NCI-H82 treated with DMSO at 0.1 percent for 48 hours (cell line): Measurements from ENCODE around the gene MDK.
A peak's percentile ranks its signal among the peaks of the same experiment; 100 is the strongest.

Experiments used
- DNase-seq: peaks from one replicate; lab custom pipeline; 2025; ENCODE audit not compliant: unreplicated experiment; lab: John Stamatoyannopoulos, UW

MDK gene

DNA sequence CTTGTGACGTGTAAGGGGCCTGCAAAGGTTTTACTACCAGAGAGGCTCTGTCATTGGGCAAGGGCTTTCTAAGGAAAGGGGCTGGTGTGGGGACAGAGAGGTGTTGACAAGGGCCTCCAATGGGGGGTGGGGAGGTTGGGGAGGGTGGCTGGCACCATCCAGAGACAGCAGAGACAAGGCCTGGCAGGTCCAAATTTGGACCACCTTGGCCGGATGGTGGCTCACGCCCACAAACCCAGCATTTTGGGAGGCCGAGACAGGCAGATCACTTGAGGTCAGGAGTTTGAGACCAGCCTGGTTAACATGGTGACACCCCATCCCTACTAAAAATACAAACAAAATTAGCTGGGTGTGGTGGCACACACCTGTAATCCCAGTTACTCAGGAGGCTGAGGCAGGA lies 12.3 kb downstream of the MDK start:
- DNase-seq = no peak

DNA sequence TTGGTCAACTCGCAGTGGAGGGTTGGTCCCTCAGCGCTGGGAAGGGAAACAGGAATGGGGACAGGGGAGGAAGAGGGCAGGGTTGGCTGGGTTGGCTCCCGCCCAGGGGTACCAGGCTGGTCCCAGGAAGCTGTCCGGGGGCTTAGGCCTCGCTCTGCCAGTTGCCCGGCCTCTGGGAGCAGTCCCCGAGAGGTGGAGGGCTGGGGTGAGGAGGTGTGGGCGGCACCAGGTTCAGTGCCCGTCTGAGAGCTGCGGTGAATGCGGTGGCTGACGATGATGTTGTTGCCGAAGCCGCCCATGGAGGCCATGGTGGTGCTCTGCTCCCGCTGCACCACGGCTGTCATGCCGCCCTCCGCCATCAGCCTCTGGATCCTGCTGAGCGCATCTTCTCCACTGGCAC lies 16.1 kb downstream of the MDK start:
- no peak for DNase-seq

DNA sequence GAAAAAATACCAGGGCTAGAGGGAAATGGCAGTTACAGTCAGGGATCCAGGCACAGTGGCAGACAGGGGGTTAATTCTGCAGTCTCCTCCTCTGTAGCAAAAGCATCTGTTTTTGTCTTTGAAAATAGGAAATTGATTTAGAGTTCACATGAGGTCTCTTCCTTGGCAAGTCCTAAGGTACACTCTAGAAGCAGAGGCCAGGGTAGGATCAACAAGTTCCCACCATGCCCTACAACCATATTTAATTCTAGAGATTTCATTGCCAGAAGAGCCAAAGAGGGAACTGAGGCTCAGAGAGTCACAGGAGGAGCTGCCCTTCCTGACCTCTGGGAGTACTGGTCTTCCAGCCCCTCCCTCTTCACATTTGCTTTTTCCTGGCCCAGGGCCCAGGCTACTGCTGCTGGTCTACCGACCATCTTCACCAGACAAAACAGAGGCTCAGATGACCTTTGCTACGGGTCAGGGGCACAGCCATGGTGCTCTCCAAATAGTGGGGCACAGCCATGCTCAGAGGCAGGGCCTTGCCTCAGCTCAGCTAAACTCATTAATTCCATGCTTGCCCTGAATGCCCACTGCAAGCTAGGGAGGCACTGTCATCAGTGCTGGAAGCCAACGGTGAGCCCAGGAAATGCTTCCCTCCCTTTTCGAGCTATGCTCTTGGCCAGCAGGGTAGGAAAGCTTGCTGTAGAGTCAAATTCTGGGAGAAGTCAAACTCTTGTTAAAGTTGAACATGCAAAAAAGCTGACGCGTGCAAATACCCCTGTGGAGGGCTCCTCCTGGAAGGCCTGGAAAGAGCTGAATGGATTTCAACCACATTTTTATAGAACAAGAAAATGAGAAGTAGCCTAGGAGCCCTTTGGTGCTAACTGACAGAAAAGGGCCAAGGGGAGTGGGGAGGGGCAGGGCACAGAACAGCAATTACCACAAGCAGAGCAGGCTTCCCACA lies 21.8 kb downstream of the MDK start:
- DNase-seq = no peak

GRCh38 chr11:46404476-46405017 lies 23.1 kb downstream of the MDK start:
- DNase-seq = no peak

- DNase-seq = no peak
These were observed 26.2 kb downstream of the MDK start for GRCh38 chr11:46407635-46408034.

GRCh38 chr11:46408407-46408986 lies 27.0 kb downstream of the MDK start:
- DNase-seq = no peak

GRCh38 chr11:46410021-46410420 lies 28.6 kb downstream of the MDK start:
- peak; percentile 31 for DNase-seq

- no peak for DNase-seq
These were observed 32.4 kb downstream of the MDK start for GRCh38 chr11:46413760-46414465.

- DNase-seq = no peak
These were observed 33.0 kb downstream of the MDK start for GRCh38 chr11:46414466-46414796.

DNA sequence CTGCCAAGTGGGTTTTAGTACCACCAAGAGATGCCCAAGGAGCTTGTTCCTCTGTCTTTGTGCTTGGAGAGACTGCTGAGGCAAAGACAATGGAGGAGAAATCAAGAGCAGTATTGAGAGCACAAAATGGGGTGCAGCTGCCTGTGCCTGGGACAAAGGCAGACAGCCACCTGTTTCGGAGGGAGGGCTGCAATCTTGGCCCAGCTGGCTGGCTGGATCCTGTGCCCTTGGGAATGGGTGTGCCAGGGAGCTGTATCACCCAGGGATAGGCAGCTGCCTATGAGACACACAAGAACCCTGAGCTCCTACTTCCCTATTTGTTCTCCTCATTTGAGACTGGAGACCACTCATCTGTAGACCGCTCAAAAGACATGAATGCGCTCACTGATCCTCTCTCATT lies 33.4 kb downstream of the MDK start:
- no peak for DNase-seq

GRCh38 chr11:46417711-46418110 lies 36.2 kb downstream of the MDK start:
- DNase-seq = peak; percentile 78

DNA sequence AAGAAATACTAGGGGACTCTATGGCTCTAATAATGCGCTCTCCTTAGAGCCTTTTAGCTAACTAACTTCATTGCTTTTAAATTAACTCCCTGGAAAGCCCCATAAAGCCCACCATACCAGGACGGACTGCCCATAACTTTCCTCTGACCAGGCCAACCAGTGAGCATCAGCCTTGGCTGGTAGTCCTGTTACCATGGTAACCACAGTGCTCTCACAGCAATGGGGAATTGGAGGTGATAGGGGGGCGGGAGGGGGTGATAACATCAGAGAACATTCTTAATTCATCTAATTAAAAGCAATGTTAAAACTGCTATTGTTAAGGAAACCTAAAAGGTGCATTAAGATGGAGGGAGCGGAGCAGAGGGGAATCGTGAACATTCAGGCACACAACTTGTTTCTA lies 37.3 kb downstream of the MDK start:
- DNase-seq = no peak

- DNase-seq = no peak
These were observed 39.0 kb downstream of the MDK start for GRCh38 chr11:46420513-46420912.

GRCh38 chr11:46421257-46421880 lies 39.9 kb downstream of the MDK start:
- peak; percentile 89 for DNase-seq

- DNase-seq = no peak
These were observed 41.1 kb downstream of the MDK start for GRCh38 chr11:46422588-46422987.

DNA sequence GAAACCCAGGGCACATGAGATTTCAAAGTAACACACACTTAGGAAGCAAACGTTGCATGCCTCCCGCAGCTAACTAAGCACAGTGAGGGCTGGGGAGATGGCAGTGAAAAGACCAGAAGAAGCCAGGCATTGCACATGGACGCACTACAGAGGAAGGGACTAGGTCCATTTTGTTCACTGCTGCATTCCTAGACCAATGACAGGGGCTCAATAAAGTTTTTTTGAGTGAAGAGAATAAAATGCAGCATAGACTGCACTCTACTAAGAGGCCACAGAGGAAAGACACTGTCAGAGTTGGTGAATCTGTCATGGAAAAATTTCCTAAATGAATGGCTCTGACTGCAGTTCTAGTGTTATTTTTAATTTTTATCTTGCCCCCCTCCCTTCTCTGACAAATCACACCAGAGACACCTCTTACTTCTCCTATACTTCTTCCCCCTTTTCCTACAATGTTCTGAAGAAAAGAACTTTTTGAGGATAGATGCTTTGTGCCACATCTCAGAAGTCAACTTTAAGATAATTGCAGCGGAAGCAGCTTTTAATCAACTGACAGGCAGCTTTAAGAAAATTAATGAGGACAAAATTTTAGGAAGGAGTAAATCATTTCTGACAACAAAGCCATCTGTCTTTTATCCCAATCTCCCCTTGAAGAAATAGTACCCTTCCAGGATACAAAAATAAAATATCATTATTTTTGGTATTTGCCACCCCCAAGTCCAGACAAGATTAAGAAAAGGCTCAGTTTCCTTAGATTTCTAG lies 44.9 kb downstream of the MDK start:
- no peak for DNase-seq

GRCh38 chr11:46427364-46427763 lies 45.9 kb downstream of the MDK start:
- DNase-seq = no peak

GRCh38 chr11:46429717-46430116 lies 48.2 kb downstream of the MDK start:
- DNase-seq = no peak

- no peak for DNase-seq
These were observed 49.7 kb downstream of the MDK start for GRCh38 chr11:46431211-46431610.
